DOHH2 (cell line): ENCODE results near the gene FMNL3.

Experiments used
- CTCF ChIP-seq: fragments of 200-600 bp; sonication (generic); IDR thresholded peaks from one replicate; pipeline ENCODE4 v1.5.1; 2014; ENCODE audit warnings: antibody characterized with exemption, mild to moderate bottlenecking, low read depth, low read length; ENCODE audit not compliant: poor library complexity, severe bottlenecking
- EZH2phosphoT487 ChIP-seq: fragments of 200-600 bp; sonication (generic); IDR thresholded peaks from 2 replicates; pipeline ENCODE4 v1.6.1; 2017; ENCODE audit warnings: borderline replicate concordance, mild to moderate bottlenecking, antibody characterized with exemption, low read length, moderate library complexity, mixed read lengths

- no peak for TF ChIP-seq CTCF
- no peak for TF ChIP-seq EZH2phosphoT487
Observed at GRCh38 chr12:49664167-49664566, 43.0 kb downstream of the FMNL3 start.
